GM18498 (cell line): ENCODE measurements around the gene VGF.

Source experiments
- ATAC-seq: cut with Tn5 transposase; IDR thresholded peaks from one replicate; pipeline ENCODE4 v1.9.1; 2021; ENCODE audit warnings: mild to moderate bottlenecking, moderate library complexity; ENCODE audit not compliant: unreplicated experiment

The VGF gene

DNA sequence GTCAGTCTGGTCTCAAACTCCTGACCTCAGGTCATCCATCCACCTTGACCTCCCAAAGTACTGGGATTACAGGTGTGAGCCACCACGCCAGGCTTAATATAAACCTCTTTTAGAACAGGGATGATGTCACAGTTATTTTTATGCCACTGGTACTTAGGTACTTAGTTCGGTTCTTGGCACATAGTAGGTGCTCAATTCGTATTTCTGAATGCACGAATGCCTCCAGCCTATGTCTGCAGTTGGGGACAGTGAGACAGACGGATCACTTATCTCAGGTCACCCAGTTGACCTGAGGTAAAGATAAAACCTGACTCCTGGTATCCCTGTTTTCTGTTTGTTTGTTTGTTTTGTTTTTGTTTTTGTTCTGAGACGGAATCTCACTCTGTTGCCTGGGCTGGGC is 20.8 kb upstream of the VGF start:
- ATAC-seq, result no peak

- ATAC-seq, result no peak
Observed at GRCh38 chr7:101185258-101185839, 20.0 kb upstream of the VGF start.

GRCh38 chr7:101180130-101180755 is 14.9 kb upstream of the VGF start, which contains the start of gene NAT16:
TSS of gene NAT16 (minus strand) at chr7:101180293. CDS start at chr7:101174807, 5,486 bp downstream.
- ATAC-seq, result no peak

GRCh38 chr7:101179713-101180112 is 14.3 kb upstream of the VGF start:
- ATAC-seq, result no peak

GRCh38 chr7:101179117-101179516 is 13.7 kb upstream of the VGF start:
- ATAC-seq, result no peak

GRCh38 chr7:101177644-101178043 is 12.3 kb upstream of the VGF start:
- no peak for ATAC-seq

DNA sequence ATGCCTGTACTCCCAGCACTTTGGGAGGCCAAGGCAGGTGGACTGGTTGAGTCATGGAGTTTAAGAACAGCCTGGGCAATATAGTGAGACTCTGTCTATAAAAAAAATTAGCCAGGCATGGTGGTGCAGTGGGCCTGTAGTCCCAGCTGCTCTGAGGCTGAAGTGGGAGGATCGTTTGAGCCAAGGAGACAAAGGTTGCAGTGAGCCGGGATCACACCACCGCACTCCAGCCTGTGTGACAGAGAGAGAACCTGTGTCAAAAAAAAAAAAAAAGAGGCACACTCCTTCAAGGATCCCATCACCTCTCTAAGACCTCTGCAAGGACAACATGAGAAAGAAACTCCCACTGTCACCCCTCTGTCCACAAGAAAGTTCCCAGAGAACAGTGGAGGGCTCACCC is 10.3 kb upstream of the VGF start:
- ATAC-seq, result no peak

DNA sequence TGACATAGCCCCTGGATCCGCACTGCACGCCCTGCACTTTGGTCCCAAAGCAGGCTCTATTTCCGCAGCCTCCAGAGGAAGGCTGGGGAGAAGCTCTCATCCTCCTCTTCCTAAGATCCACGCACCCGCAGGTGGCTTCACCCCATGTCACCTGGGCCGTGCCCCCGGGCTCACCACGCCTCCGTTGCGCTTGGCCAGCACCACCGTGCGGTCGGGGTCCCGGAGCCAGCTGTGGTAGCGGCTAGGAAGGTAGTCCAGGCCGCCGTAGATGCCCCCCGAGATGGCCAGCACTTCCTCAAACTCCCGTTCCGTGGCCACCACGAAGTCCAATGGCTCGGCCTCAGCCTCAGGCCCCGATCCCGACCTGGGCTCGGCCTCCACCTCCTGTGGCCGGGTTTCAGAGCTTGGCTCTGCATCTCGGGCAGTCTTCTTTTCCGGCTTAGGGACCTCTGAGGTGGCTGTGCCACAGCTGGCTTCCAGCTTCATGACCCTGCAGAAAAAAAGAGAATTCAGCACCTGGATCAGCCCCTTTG is 9.0 kb upstream of the VGF start:
- ATAC-seq, result no peak

- no peak for ATAC-seq
Observed at GRCh38 chr7:101173752-101174244, 8.4 kb upstream of the VGF start.

GRCh38 chr7:101172854-101173751 is 7.7 kb upstream of the VGF start:
- ATAC-seq, result no peak

- ATAC-seq, result no peak
Observed at GRCh38 chr7:101172005-101172853, 6.9 kb upstream of the VGF start.

GRCh38 chr7:101171442-101171837 is 6.1 kb upstream of the VGF start:
- no peak for ATAC-seq

- ATAC-seq, result no peak
Observed at GRCh38 chr7:101170617-101171441, 5.5 kb upstream of the VGF start.

- no peak for ATAC-seq
Observed at GRCh38 chr7:101169838-101170551, 4.6 kb upstream of the VGF start.

- ATAC-seq, result no peak
Observed at GRCh38 chr7:101169110-101169837, 3.9 kb upstream of the VGF start.

DNA sequence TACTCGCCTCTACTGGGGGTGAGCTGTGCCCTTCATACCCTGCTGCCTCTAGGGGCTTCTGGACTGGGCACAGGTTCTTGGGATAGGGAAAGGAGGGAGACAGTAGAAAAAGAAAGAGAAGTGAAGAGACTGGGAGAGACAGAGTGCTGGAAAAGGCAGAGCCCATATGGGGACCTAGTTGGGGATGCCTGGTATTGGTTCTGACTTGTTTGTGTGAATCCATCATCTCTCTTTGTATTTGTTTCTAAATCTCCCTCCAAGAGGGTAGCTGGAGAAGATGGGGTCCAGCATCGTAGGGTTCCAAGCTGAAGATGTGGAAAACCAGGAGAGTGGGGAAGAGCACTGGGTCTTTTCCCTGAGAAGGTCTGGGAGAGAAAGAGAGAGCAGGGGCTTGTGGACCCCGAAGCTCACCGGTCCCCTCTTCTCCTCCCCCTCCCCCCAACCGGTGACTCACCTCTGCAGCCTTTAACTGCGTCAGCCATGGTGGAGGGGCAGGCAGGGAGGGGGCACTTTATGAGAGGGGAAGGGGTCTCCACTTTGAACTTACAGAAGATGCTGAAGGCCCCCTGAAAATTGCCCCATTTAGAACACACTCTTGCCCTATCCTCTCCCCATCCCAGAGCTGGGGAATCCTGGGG is 3.2 kb upstream of the VGF start:
- no peak for ATAC-seq

DNA sequence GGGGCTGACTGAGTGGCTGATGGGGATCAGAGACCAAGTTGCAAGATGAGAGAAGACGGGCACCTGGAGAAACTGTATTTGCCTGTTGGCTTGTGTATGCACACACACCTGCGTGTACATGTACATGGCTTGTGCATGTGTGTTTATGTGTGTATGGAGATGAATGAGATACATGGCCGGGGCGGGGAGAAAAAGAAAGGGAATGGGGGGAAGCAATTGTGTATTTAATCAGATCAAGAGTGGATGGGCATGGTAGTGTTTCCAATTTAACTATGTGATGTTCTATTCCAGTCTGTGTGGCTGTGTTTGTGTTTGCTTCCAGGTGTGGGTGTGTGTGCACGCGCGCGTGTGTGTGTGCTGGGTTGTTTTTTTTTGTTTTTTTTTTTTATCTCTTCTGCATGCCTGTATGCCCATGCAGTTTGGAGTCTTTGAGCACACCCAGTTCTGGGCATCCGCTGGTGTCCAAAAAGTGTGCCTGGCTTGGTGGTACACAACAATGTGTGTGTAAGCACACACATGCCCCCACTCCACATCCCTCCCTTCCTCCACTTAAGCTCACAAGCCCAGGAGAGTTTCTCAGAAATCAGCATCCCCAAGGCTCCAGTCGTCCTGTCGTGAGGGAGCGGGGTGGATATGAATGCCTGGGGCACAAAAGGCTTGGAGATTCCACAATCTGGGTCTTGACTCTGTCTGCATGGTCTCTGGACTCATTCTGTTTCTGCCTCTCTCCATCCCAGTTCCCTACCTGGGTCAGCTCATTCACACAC is 2.5 kb upstream of the VGF start:
- no peak for ATAC-seq
